BLaER1 (cell line): ENCODE measurements around the gene MAEA.
"Not testable (repeated sequence)": the region's sequence is repeated elsewhere in the genome, so short reads cannot be mapped to it uniquely, and the experiment has no call there.

ENCODE experiments used
- H3K27ac ChIP-seq: shearing (Covaris generic); formaldehyde crosslinking; 2 replicates; pipeline ENCODE4 v1.8.1; 2022
- H3K27me3 ChIP-seq: shearing (Covaris generic); formaldehyde crosslinking; 2 replicates; pipeline ENCODE4 v1.8.1; 2022
- H3K36me3 ChIP-seq: shearing (Covaris generic); formaldehyde crosslinking; 2 replicates; pipeline ENCODE4 v1.8.1; 2022
- H3K4me1 ChIP-seq: shearing (Covaris generic); formaldehyde crosslinking; 2 replicates; pipeline ENCODE4 v1.8.1; 2022
- H3K4me2 ChIP-seq: shearing (Covaris generic); formaldehyde crosslinking; 2 replicates; pipeline ENCODE4 v1.8.1; 2022
- H3K4me3 ChIP-seq: shearing (Covaris generic); formaldehyde crosslinking; 2 replicates; pipeline ENCODE4 v1.8.1; 2022
- H3K9ac ChIP-seq: shearing (Covaris generic); formaldehyde crosslinking; 2 replicates; pipeline ENCODE4 v1.8.1; 2022
- H3K9me3 ChIP-seq: shearing (Covaris generic); formaldehyde crosslinking; 2 replicates; pipeline ENCODE4 v1.8.1; 2022
- H4K20me1 ChIP-seq: shearing (Covaris generic); formaldehyde crosslinking; 2 replicates; pipeline ENCODE4 v1.8.1; 2022
- Cebpa-rat ChIP-seq: shearing (Covaris generic); IDR thresholded peaks from 2 replicates; pipeline ENCODE4 v1.8.1; 2022

Gene MAEA

GRCh38 chr4:1368421-1369090, 78.9 kb downstream of the MAEA start:
- H3K4me2 ChIP-seq: no peak overlapping the region

GRCh38 chr4:1369091-1369450, 79.4 kb downstream of the MAEA start:
- Histone ChIP-seq H3K9me3 (peaks cover 15% of the 10 kb centered on the region), H4K20me1 (no peaks in the 10 kb centered on the region), H3K27ac (no peak overlapping the region), H3K4me3 (no peak overlapping the region), H3K27me3 (no peaks in the 10 kb centered on the region), H3K9ac (no peak overlapping the region), H3K4me1 (peaks cover 30% of the 10 kb centered on the region), H3K36me3 (peaks cover 15% of the 10 kb centered on the region; the same call in 1 of the 2 replicates), H3K4me2 (no peak overlapping the region)
- no peak for TF ChIP-seq Cebpa-rat

More at GRCh38 chr4:1368421-1369090, 78.9 kb downstream of the MAEA start:
- Histone ChIP-seq H3K4me3 (no peak overlapping the region), H3K36me3 (peaks cover 11% of the 10 kb centered on the region; the same call in 1 of the 2 replicates), H3K27ac (no peak overlapping the region), H3K27me3 (no peaks in the 10 kb centered on the region), H3K9me3 (peaks cover 10% of the 10 kb centered on the region), H3K9ac (no peak overlapping the region), H4K20me1 (no peaks in the 10 kb centered on the region), H3K4me1 (peaks cover 30% of the 10 kb centered on the region)
- TF ChIP-seq Cebpa-rat: no peak

- Histone ChIP-seq H3K27ac (no peak overlapping the region), H4K20me1 (no peaks in the 10 kb centered on the region), H3K4me3 (no peak overlapping the region), H3K9ac (no peak overlapping the region), H3K36me3 (peaks cover 15% of the 10 kb centered on the region; the same call in 1 of the 2 replicates), H3K9me3 (peaks cover 15% of the 10 kb centered on the region), H3K4me2 (no peak overlapping the region), H3K4me1 (peaks cover 25% of the 10 kb centered on the region), H3K27me3 (no peaks in the 10 kb centered on the region)
- TF ChIP-seq Cebpa-rat: no peak
Measured at GRCh38 chr4:1369479-1370079, 79.9 kb downstream of the MAEA start.

GRCh38 chr4:1370321-1371124, 80.8 kb downstream of the MAEA start:
- Histone ChIP-seq H4K20me1 (no peaks in the 10 kb centered on the region), H3K27ac (no peak overlapping the region), H3K4me3 (no peak overlapping the region), H3K4me2 (no peak overlapping the region), H3K4me1 (peaks cover 16% of the 10 kb centered on the region), H3K36me3 (peaks cover 15% of the 10 kb centered on the region; the same call in 1 of the 2 replicates), H3K27me3 (no peaks in the 10 kb centered on the region), H3K9ac (no peak overlapping the region), H3K9me3 (peaks cover 15% of the 10 kb centered on the region)
- TF ChIP-seq Cebpa-rat: no peak

- no peak overlapping the region for H3K9ac ChIP-seq
- H3K4me1 ChIP-seq: peaks cover 16% of the 10 kb centered on the region
- no peak overlapping the region for H3K4me2 ChIP-seq
- H4K20me1 ChIP-seq: no peaks in the 10 kb centered on the region
- peaks cover 15% of the 10 kb centered on the region; the same call in 1 of the 2 replicates for H3K36me3 ChIP-seq
- H3K9me3 ChIP-seq: peaks cover 15% of the 10 kb centered on the region
- no peak overlapping the region for H3K4me3 ChIP-seq
- TF ChIP-seq Cebpa-rat: no peak
- no peak overlapping the region for H3K27ac ChIP-seq
- H3K27me3 ChIP-seq: no peaks in the 10 kb centered on the region
Measured at GRCh38 chr4:1371176-1372165, 81.8 kb downstream of the MAEA start.

GRCh38 chr4:1372576-1372975, 82.9 kb downstream of the MAEA start:
- not testable (repeated sequence) for H3K27ac ChIP-seq, H3K4me2 ChIP-seq, H4K20me1 ChIP-seq, H3K4me3 ChIP-seq, H3K9ac ChIP-seq, H3K27me3 ChIP-seq
- peaks cover 15% of the 10 kb centered on the region; the same call in 1 of the 2 replicates for H3K36me3 ChIP-seq
- H3K4me1 ChIP-seq: peaks cover 21% of the 10 kb centered on the region
- H3K9me3 ChIP-seq: peaks cover 15% of the 10 kb centered on the region

GRCh38 chr4:1373892-1374705, 84.4 kb downstream of the MAEA start:
- Histone ChIP-seq H3K27me3 (no peaks in the 10 kb centered on the region), H3K4me3 (no peak overlapping the region), H3K9me3 (peaks cover 15% of the 10 kb centered on the region), H3K4me1 (peaks cover 36% of the 10 kb centered on the region), H3K9ac (no peak overlapping the region), H3K27ac (0 out of 2 replicates have a peak overlapping the region, but pooled peaks have one; percentile 2), H3K36me3 (peaks cover 15% of the 10 kb centered on the region; the same call in 1 of the 2 replicates), H3K4me2 (no peak overlapping the region), H4K20me1 (peaks cover 12% of the 10 kb centered on the region; the same call in 1 of the 2 replicates)
- no peak for TF ChIP-seq Cebpa-rat

GRCh38 chr4:1374706-1375045, 85.0 kb downstream of the MAEA start:
- peaks cover 15% of the 10 kb centered on the region; the same call in 1 of the 2 replicates for H4K20me1 ChIP-seq

More at GRCh38 chr4:1374706-1375045, 85.0 kb downstream of the MAEA start:
- no peaks in the 10 kb centered on the region for H3K27me3 ChIP-seq
- H3K4me3 ChIP-seq: no peak overlapping the region
- H3K9ac ChIP-seq: no peak overlapping the region
- peaks cover 15% of the 10 kb centered on the region; the same call in 1 of the 2 replicates for H3K36me3 ChIP-seq
- no peak for TF ChIP-seq Cebpa-rat
- H3K4me2 ChIP-seq: no peak overlapping the region
- H3K27ac ChIP-seq: no peak overlapping the region
- H3K9me3 ChIP-seq: peaks cover 15% of the 10 kb centered on the region
- H3K4me1 ChIP-seq: peaks cover 40% of the 10 kb centered on the region
